GM19193 (cell line): ENCODE results near the gene ARIH1.

ENCODE experiments used
- POLR2A ChIP-seq: IDR thresholded peaks from 4 replicates; pipeline ENCODE4 v1.6.1; 2011; ENCODE audit not compliant: insufficient read depth, insufficient read length; ENCODE audit errors: extremely low read depth

ARIH1 gene

DNA sequence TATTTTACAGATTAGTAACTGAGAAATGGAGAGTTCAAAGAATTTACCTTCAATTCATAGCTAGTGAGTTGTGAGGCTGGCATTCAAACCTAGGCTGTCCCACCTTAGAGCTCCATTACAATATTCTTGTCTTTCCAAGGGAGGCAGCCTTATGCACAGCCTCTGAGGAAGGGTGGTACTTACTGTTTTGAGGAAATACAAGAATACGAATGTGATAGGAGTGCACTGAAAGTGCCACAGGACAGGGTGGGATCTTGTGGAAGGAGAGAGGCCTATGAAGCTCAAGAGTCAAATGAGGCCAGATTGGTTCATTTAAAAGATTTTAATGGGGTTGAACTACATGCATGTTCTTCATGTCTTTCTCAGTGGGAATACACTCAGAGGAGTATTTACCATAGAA, 86.3 kb downstream of the ARIH1 start:
- TF ChIP-seq POLR2A = no peak

DNA sequence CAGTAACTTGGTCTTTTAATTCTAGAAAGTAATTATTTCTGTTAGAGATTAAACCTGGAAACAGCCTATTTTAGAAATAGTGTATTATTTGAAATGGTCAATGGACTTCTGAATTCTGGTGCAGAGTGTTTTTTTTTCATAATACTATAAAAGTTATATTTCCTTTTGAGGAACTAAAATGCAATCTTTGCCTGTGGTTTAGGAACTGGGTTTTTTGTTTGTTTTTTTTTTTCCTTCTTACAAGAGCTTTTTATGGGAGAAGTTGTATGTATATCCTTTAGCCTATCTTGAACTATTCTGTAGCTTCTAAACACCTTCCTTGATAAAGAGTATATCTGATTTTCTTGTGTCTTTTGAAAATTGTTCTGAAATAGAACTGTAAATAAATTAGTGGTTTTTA, 88.3 kb downstream of the ARIH1 start:
- TF ChIP-seq POLR2A = no peak

DNA sequence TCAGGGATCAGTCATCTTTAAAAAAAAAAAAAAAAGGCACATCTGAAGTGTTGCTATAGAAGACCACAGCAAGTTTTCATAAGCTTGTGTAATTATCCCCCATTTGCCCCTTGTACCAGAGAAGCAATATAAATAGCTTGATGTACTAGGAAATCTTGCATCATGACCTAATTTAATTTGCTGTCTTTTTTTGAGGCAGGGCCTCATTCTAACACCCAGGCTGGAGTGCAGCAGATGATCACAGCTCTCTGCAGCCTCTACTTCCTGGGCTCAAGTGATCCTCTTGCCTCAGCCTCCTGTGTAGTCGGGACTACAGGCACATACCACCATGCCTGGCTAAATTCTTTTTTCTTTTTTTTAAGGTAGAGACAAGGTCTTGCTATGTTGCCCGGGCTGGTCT, 88.7 kb downstream of the ARIH1 start:
- TF ChIP-seq POLR2A = no peak

DNA sequence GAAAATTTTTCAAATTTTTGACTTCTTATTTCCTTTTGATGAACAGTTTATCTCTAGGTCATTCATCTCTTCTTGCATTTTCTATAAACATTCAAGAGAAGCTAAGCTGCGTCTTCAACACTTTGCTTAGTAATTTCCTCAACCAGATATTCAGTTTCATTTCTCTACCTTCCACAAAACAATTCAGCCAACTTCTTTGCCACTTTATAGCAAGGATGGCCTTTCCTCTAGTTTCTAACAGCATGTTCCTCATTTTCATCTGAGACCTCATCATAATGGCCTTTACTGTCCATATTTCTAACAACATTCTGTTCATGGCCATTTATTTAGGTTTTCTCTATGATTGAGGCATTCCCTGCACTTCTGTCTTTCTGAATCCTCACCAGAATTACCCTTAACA, 90.0 kb downstream of the ARIH1 start:
- TF ChIP-seq POLR2A = no peak

DNA sequence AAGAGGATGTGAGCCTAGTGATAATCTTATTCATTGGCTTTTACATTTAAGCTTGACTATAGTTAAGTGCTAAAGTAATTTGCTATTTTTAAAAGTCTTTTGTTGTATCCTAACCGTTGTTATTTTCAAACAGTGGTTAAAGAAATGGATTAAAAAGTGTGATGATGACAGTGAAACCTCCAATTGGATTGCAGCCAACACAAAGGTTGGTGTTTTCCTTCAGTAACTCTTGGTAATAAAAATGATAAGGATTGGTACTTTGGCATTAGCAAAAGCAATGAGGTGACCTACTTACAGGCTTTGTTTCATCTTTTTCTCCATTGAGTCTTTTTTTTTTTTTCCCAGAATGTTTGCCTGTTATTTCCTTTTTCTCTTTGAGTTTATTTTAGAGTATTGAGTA, 92.8 kb downstream of the ARIH1 start:
- TF ChIP-seq POLR2A = no peak

DNA sequence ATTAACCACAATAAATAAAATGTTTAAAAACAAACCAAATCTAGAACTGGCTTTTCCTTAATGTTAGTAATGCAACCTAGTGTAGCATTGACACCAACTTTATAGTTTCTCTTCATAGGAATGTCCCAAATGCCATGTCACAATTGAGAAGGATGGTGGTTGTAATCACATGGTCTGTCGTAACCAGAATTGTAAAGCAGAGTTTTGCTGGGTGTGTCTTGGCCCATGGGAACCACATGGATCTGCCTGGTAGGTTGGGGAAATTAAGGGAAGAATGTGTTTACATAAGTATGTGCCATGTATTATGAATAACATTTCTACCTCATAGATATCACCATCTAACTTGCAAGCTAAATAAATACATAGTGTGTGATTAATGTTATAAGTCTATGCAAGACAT, 95.9 kb downstream of the ARIH1 start:
- no peak for TF ChIP-seq POLR2A

DNA sequence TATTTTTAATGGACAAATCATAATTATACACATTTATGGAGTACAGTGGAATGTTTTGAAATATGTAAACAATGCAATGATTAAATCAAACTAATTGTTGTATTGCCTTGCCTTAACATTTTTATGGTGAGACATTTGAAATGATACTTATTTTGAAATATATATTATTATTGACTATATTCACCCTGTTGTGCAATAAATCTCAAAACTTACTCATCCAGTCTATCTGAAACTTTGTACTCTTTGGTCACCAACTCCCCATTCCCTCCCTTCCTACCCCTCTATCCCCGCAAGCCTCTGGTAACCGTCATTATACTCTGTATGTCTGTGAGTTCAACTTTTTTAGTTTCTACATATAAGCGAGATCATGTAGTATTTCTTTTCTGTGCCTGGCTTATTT, 105.7 kb downstream of the ARIH1 start:
- no peak for TF ChIP-seq POLR2A

DNA sequence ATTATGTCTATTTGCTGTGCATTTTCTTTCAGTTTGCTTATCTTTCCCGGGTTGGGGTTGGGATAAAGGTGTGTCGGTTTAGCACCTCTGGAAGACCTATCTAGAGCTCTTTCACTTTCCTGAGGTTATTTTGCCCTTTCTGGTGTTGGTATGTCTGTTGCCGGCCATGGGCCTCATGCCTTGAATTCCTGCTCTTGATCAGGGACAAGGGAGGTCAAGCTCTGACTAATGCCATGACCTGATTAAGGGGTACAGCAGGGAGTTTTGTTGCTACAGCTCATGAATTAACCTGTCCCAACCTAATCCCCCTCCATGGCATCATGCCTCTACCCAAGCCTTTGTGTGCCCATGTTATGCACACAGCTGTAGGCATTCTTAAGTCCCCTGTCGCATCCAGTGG, 109.9 kb downstream of the ARIH1 start:
- no peak for TF ChIP-seq POLR2A

DNA sequence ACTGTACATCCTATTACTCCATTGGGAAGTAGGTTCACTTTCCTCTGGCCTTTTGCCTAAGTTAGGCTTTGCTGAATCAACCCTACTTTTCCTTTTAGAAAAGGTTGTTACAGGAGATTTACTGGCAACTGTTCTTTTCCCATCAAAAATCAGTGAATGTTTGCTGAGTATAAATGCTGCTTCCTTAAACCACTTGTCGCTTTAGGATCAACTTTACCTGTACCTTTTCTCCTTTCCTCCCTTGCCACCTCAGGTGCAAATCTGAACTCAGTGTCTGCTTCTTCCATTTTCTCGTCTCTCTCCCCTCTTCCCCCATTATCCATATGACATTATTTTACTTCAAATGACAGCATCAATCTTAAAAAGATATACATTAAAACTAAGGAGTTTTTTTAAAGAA, 110.9 kb downstream of the ARIH1 start:
- TF ChIP-seq POLR2A = no peak

DNA sequence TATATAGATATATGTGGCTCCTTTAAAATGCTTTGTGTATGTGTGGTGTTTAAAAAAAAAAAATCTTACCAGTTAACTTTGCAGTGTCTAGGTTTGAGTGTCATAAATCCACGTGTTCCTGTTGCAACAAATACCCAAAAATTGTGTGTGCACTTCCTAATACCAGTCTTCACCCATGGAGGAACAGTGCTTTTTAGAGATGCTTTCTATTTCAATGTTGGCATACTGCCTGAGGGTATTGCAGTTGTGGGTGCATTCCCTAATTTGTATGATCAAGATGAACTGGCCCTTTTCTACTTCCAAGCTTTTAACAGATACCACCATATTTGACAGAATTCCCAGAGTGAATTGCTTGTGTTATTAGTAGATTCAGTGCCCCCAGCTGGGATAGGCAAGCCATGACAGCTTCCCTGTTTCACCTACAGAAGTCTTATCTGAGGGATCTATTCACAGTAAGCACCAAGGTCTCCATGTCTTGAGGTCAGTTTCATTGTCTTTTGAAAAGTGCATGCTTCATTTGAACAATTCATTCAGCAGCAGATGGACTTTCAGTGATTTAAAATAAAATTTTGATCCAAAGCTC, 111.4 kb downstream of the ARIH1 start:
- TF ChIP-seq POLR2A = no peak

DNA sequence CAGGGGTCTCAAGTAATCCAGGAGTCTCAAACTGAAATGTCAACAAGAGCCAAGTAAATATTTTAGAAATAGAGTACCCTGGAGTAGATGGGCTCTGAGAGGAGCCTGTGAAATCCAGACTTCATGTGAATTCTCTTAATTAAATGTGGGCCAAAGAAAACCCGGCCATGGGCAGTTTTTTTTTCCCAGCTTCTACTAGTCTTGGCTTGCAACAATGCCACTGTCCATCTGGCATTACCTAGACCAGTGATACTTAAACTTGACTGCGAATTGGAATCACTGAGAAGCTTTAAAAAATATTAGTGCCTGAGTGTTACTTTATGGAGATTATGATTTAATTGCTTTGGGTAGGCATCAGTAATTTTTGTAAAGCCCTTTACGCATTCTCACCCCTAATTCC, 114.0 kb downstream of the ARIH1 start:
- TF ChIP-seq POLR2A = no peak

DNA sequence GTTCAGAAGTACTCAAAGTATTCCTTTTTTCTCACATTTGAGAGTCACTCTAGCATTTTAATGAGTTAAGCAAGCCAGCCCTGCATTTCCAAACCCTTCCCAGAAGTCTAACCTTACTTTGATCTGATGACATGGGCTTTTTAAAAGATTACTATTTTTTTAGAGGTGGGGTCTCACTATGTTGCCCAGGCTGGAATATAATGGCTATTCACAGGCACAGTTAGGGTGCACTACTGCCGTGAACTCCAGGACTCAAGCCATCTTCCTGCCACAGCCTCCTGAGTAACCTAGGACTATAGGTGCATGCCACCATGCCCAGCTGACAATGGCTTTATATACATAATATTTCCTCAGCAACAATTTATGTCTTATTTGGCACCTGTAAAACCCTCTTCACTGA, 116.3 kb downstream of the ARIH1 start:
- TF ChIP-seq POLR2A = no peak

DNA sequence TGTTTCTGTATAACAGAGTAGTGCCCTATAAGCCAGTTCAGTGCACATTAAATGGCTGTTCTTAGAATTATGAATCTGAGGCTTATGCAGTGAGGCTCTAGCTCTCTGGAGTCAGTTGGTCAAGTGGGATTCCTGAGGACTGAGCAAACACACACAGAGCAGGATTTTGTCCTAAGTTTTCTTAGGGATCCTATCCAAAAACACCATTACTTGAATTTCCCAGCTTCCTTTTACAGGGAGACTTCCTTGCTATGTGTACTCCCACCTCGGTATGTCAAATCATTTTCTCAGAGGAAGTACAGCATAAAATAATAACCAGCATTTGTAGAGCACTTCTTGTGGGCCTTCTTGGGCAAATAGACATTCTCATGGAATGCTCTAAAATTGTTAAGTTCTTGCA, 117.2 kb downstream of the ARIH1 start:
- no peak for TF ChIP-seq POLR2A

DNA sequence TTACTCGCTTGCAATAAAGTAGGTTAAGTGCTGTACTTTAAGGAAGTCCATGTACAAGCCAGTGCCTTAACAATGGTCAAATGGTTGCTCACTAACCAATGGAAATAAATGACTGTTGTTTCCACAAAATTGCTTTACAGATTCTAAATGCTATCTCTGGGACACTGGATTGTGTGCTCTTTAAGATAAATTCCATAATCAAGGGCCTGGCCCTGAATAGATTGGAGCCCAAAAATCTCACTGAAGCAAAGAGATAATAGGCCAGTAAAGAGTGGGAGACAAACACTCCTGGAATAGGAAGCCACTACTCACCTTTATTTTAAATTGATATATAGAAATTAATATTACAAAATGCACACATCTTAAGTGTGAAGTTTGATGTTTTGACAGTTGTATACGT, 118.0 kb downstream of the ARIH1 start:
- TF ChIP-seq POLR2A = no peak

DNA sequence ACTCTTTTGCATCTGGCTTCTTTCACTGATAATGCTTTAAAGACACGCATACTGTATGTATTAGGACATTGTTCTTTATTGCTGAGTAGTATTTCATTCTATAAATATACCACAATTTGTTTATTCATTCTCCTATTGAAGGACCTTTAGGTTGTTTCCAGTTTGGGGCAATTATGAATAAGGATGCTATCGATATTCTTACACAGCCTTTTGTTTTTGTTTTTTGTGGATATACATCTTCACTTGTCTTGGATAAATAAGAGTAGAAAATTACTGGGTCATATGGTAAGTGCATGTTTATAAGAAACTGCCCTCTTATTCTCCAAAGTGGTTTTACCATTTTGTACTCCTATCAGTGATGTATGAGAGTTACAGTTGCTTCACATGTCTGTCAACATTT, 118.5 kb downstream of the ARIH1 start:
- TF ChIP-seq POLR2A = no peak

DNA sequence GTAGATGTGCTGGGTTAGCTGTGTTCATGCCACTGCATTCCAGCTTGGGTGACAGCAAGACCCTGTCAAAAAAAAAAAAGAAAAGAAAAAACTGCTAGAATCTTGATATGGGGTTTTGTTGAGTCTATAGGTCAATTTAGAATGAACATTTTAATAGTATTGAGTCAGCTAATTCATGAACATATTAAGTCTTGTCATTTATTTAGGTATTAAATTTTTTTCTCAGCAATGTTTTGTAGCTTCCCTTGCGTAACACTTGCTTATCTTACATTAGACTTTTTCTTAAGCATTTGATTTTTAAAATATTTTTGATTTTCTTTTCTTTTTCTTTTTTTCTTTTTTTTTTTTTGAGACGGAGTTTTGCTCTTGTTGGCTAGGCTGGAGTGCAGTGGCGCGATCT, 119.7 kb downstream of the ARIH1 start:
- TF ChIP-seq POLR2A = no peak

DNA sequence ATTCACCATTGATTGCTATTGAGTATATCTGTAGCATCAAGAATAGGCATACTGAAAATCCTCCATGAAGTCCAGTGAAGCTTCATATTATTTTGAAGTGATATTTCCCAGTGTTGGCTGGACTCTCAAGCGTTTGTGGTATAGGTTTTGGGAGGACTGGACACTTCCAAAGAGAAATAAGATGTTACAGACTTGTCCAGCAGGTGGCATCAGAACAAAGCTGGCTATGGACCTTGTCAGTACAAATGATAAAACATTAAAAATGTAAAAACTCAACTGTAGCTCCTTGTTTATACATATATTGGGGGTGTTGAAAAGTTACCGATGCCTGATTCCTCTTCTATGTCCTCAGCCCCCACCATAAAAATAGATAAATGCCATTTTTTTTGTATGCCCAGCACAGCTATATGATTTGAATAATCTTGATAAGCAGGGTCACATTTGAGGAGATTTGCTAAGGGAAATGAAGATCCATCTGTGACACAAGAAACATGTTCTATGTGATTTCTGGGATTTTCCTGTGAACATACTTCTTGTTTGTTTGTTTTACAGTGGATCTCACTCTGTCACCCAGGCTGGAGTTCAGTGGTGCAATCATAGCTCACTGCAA, 125.8 kb downstream of the ARIH1 start:
- no peak for TF ChIP-seq POLR2A
